ENCODE data around the gene CHTF18. TPM values are rescaled to one million over a fixed set of nuclear protein-coding genes. Genes with fewer than 3 reads are reported as not detected.
"Not testable (repeated sequence)": the region's sequence is repeated elsewhere in the genome, so short reads cannot be mapped to it uniquely, and the experiment has no call there.

Gene CHTF18
- total RNA-seq, 4 donors from 2014 or later, result under 0.01 to 895 (median 31.1) TPM

DNA sequence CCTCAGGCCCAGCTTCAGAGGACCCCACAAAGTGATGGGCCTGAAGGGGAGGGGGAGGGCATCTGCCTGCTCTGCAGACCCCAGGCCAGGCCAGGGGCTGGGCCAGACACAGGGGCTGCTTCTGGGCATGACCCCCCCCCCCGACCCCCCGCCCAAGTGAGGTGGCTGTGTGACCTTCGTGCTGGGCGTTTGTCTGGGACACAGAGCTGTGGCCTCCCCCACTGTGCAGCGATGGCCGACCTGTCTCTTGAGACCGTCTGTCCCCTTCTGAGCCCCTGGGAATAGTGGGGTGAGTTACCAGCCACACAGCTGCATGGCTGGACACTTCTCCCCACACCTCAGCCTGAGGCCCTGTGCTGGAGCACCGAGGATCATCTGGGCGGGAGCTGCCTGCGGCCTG lies 47.0 kb downstream of the CHTF18 start:
- TF ChIP-seq, protein P1, sequence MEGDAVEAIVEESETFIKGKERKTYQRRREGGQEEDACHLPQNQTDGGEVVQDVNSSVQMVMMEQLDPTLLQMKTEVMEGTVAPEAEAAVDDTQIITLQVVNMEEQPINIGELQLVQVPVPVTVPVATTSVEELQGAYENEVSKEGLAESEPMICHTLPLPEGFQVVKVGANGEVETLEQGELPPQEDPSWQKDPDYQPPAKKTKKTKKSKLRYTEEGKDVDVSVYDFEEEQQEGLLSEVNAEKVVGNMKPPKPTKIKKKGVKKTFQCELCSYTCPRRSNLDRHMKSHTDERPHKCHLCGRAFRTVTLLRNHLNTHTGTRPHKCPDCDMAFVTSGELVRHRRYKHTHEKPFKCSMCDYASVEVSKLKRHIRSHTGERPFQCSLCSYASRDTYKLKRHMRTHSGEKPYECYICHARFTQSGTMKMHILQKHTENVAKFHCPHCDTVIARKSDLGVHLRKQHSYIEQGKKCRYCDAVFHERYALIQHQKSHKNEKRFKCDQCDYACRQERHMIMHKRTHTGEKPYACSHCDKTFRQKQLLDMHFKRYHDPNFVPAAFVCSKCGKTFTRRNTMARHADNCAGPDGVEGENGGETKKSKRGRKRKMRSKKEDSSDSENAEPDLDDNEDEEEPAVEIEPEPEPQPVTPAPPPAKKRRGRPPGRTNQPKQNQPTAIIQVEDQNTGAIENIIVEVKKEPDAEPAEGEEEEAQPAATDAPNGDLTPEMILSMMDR (IDR thresholded peaks at IDR 0.05), result no peak
- TF ChIP-seq POLR2A (IDR thresholded peaks at IDR 0.05), result no peak
- no peak overlapping the region for H3K4me3 ChIP-seq
- H3K27ac ChIP-seq, result no peak overlapping the region
- H3K36me3 ChIP-seq, result no peaks in the 10 kb centered on the region
- peaks cover 0 to 3% of the 10 kb centered on the region in 2 donors for H3K27me3 ChIP-seq
- H3K9me3 ChIP-seq, result peaks cover 0 to 3% of the 10 kb centered on the region in 2 donors
- DNase-seq, result no peak
- intact Hi-C loops (cut with DNase I; ENCODE audit: low total_unique reads), result no loop called here
- H3K4me1 ChIP-seq, result no peaks in the 10 kb centered on the region

DNA sequence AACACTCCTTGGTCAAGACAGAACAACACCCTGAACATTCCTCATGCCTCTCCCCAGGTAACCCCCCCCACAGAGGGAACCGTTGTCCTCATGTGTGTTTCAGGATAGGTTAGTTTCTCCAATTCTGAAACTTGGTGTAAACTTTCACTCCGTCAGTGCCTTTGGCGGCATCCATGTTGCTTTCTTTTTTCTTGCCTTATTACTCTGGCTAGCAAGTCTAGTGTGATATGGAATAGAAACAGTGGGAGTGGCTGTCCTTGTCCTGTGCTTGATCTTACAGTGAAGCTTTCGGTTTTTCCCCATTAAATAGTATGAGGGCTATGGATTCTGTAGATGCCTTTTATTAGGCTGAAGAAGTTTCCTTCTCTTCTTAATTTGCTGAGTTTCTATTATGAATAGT lies 47.8 kb downstream of the CHTF18 start:
- H3K27ac ChIP-seq, result no peak overlapping the region
- H3K4me3 ChIP-seq, result no peak overlapping the region
- peaks cover 0 to 3% of the 10 kb centered on the region in 2 donors for H3K27me3 ChIP-seq
- TF ChIP-seq, protein P1 (IDR thresholded peaks at IDR 0.05), result no peak
- TF ChIP-seq POLR2A (IDR thresholded peaks at IDR 0.05), result no peak
- no peaks in the 10 kb centered on the region for H3K36me3 ChIP-seq
- intact Hi-C loops (cut with DNase I; ENCODE audit: low total_unique reads), result no loop called here
- no peaks in the 10 kb centered on the region for H3K4me1 ChIP-seq
- H3K9me3 ChIP-seq, result peaks cover 0 to 3% of the 10 kb centered on the region in 2 donors
- no peak for DNase-seq

DNA sequence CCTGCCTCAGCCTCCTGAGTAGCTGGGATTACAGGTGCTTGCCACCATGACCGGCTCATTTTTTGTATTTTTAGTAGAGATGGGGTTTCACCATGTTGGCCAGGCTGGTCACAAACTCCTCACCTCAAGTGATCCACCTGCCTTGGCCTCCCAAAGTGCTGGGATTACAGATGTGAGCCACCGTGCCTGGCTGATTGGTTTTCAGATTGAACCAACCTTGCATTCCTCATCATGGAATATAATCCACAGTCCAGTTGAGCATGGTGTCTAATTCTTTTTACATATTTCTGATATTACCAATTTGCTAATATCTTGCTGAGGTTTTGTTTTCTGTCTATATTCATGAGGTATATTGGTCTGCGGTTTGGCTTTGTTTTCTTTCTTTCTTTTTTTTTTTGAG lies 48.4 kb downstream of the CHTF18 start:
- H3K4me3 ChIP-seq; H3K9me3 ChIP-seq; H3K4me1 ChIP-seq; H3K36me3 ChIP-seq; H3K27ac ChIP-seq; intact Hi-C loops (cut with DNase I; ENCODE audit: low total_unique reads); H3K27me3 ChIP-seq; DNase-seq: not testable (repeated sequence)

DNA sequence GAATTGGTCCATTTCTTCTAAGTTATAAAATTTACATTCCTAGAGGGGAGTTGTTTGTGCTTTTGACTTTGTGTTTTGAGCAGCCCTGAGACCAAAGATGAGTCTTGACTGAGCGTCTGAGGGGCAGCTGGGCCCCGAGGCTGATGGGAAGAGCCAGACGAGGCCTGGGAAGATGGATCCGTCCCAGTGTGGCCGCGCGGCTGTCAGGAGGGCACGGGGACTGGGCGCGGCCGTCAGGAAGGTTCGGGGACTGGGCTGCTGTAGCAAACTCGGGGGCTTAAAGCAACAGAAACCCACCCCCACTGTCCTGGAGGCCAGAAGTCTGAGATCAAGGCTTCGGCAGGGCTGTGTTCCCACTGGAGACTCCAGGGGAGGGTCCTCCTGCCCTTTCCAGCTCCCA lies 50.3 kb downstream of the CHTF18 start:
- H3K27me3 ChIP-seq, result peaks cover 0 to 3% of the 10 kb centered on the region in 2 donors
- intact Hi-C loops (cut with DNase I; ENCODE audit: low total_unique reads), result no loop called here

DNA sequence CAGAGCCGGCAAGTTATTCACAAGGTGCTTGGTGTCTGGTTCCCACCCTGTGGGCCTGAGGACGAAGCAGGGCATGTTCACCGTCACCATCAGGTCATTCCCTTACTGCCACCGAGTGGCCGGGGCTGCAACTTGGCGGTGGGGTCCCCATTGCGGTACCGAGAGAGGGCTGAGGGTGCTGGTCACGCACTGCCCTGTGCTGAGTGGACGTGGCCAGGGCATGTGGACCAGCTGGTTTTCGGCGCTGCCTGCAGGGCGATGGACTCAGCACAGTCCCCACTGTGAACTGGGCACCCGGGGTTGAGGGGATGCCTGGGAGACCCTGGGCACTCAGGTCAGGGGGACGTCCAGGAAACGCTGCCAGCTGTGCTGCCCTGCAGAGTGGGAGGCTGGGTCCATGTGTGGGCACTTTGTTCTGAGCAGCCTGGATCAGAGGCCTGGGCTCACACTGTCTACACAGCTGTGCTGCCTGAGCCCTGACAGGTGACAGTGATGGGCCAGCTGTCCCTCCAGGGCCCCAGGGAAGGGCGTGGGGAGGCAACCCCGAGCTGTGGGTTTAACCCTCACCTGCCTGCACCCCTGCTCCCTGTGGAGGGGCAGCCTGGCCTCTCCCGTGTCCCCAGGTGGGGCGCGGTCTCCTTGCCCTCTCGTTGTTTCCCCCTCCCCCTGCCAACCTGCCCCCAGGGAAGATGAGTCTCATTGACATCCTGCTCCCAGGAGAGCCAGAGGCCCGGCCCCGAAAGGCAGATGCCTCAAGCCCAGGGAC lies 51.4 kb downstream of the CHTF18 start:
- no peak for DNase-seq
- no peak overlapping the region for H3K27ac ChIP-seq

More for the DNA sequence above, 50.3 kb downstream of the CHTF18 start:
- TF ChIP-seq, protein P1 (IDR thresholded peaks at IDR 0.05), result no peak
- TF ChIP-seq POLR2A (IDR thresholded peaks at IDR 0.05), result no peak
- no peak overlapping the region for H3K4me3 ChIP-seq
- no peaks in the 10 kb centered on the region for H3K36me3 ChIP-seq
- no peaks in the 10 kb centered on the region for H3K4me1 ChIP-seq
- peaks cover 0 to 3% of the 10 kb centered on the region in 2 donors for H3K9me3 ChIP-seq
- no peak overlapping the region for H3K27ac ChIP-seq
- no peak for DNase-seq

More for the DNA sequence above, 51.4 kb downstream of the CHTF18 start:
- intact Hi-C loops (cut with DNase I; ENCODE audit: low total_unique reads), result no loop called here
- H3K4me3 ChIP-seq, result no peak overlapping the region
- H3K4me1 ChIP-seq, result no peaks in the 10 kb centered on the region
- no peaks in the 10 kb centered on the region for H3K36me3 ChIP-seq
- TF ChIP-seq, protein P1 (IDR thresholded peaks at IDR 0.05), result no peak
- no peak for TF ChIP-seq POLR2A (IDR thresholded peaks at IDR 0.05)
- H3K27me3 ChIP-seq, result peaks cover 0 to 3% of the 10 kb centered on the region in 2 donors
- H3K9me3 ChIP-seq, result peaks cover 0 to 3% of the 10 kb centered on the region in 2 donors
